K562 (cell line): ENCODE data around the gene LBHD1. TPM values are rescaled to one million over a fixed set of nuclear protein-coding genes. Genes with fewer than 3 reads are reported as not detected.
A peak's percentile ranks its signal among the peaks of the same experiment; 100 is the strongest.

Experiments
- GATAD2A ChIP-seq: fragments of 450-650 bp; IDR thresholded peaks from 2 replicates; pipeline ENCODE4 v1.6.1; 2017
- KDM4B ChIP-seq, 2 experiments: fragments of 450-650 bp in 1 of 2; sonication (generic) in 1 of 2; IDR thresholded peaks; 2 replicates each; pipeline ENCODE4 v1.6.1; 2016 to 2017; ENCODE audit warnings: borderline replicate concordance in 2 of 2, antibody characterized with exemption in 1 of 2, low read depth in 1 of 2, mild to moderate bottlenecking in 1 of 2
- NFYB ChIP-seq: IDR thresholded peaks from 2 replicates; pipeline ENCODE4 v1.6.1; 2011; ENCODE audit warnings: mild to moderate bottlenecking, moderate library complexity; ENCODE audit not compliant: insufficient read length; ENCODE audit errors: extremely low read depth
- POLR2G ChIP-seq: fragments of 200-400 bp; formaldehyde crosslinking; IDR thresholded peaks from 2 replicates; pipeline ENCODE4 v1.6.1; 2017; ENCODE audit warnings: low read depth, mild to moderate bottlenecking, antibody characterized with exemption, low read length, moderate library complexity
- RBFOX2 ChIP-seq: fragments of 200-400 bp; formaldehyde crosslinking; IDR thresholded peaks from 2 replicates; pipeline ENCODE4 v1.6.1; 2017; ENCODE audit warnings: low read depth, mild to moderate bottlenecking, low read length, moderate library complexity
- SMAD1 ChIP-seq: fragments of 150-350 bp; IDR thresholded peaks from 2 replicates; pipeline ENCODE4 v1.6.1; 2014; ENCODE audit warnings: low read length, low read depth; ENCODE audit not compliant: partially characterized antibody
- SMAD4 ChIP-seq: fragments of 250-450 bp; sonication (Bioruptor Pico); conservative IDR thresholded peaks from 2 replicates; pipeline ENCODE4 v1.8.0; 2021; ENCODE audit warnings: inconsistent platforms, mild to moderate bottlenecking, moderate library complexity
- SMARCE1 ChIP-seq: fragments of 450-650 bp; IDR thresholded peaks from 2 replicates; pipeline ENCODE4 v1.7.1; 2016; ENCODE audit warnings: mild to moderate bottlenecking
- ZNF780A ChIP-seq: fragments of 250-450 bp; sonication (Bioruptor Pico); IDR thresholded peaks from 2 replicates; pipeline ENCODE4 v1.5.0; 2021; ENCODE audit warnings: mild to moderate bottlenecking
- ZZZ3 ChIP-seq: fragments of 450-650 bp; IDR thresholded peaks from 2 replicates; pipeline ENCODE4 v1.6.1; 2016; ENCODE audit warnings: antibody characterized with exemption, mild to moderate bottlenecking, moderate library complexity
- polyA plus RNA-seq, 8 experiments: library from polyadenylated mRNA; depleted of rRNA in 4 of 8; stranded (reverse) in 5 of 8; unstranded in 3 of 8; fragments of >200 nt; fragmentation: Nextera tagmentation in 2 of 8; fragmentation: Illumina TruSeq in 1 of 8; extraction: Ambion mirVana in 2 of 8; extraction: Trizol in 1 of 8; gene quantifications; 2 replicates each; pipeline versions ENCODE4 v1.2.1 to v1.2.3, GENCODE V29; 2011 to 2014; ENCODE audit warnings: inconsistent platforms in 1 of 8, missing spikeins in 1 of 8
- total RNA-seq, 7 experiments: library from RNA; depleted of rRNA in 6 of 7; stranded (reverse); fragments of >200 nt in 6 of 7; fragmentation: Illumina TruSeq in 2 of 7; extraction: Trizol in 2 of 7; gene quantifications; 2 replicates each; pipeline versions ENCODE4 v1.2.1 to v1.2.3, GENCODE V29; 2011 to 2021; ENCODE audit warnings: low replicate concordance in 1 of 7
- TF ChIP-seq, protein P1 (sequence below): IDR thresholded peaks from 2 replicates; pipeline ENCODE4 v1.6.1; 2012; ENCODE audit warnings: low read depth, low read length, improper control_type of control experiment, borderline replicate concordance
- TF ChIP-seq, protein P2 (sequence below): sonication (generic); formaldehyde crosslinking; IDR thresholded peaks from 2 replicates; pipeline ENCODE4 v1.9.0; 2022; ENCODE audit warnings: mild to moderate bottlenecking, missing genetic modification reagents
- TF ChIP-seq, protein P3 (sequence below): fragments of 250-450 bp; sonication (Bioruptor Pico); IDR thresholded peaks from 2 replicates; pipeline ENCODE4 v1.8.0; 2022; ENCODE audit warnings: inconsistent platforms
- TF ChIP-seq, protein P4 (sequence below): fragments of 450-650 bp; IDR thresholded peaks from 2 replicates; pipeline ENCODE4 v1.7.0; 2016; ENCODE audit warnings: borderline replicate concordance
- TF ChIP-seq, protein P5 (sequence below): fragments of 450-650 bp; formaldehyde crosslinking; IDR thresholded peaks from 2 replicates; pipeline ENCODE4 v1.4.0; 2020; ENCODE audit warnings: mild to moderate bottlenecking, moderate library complexity

LBHD1 gene
- total and polyA plus RNA-seq, 9 of the 15 experiments (the other 6 are each of a cell fraction or from before 2014, with no cell fraction given), result 2.6 to 28.0 (median 12.5) TPM

DNA sequence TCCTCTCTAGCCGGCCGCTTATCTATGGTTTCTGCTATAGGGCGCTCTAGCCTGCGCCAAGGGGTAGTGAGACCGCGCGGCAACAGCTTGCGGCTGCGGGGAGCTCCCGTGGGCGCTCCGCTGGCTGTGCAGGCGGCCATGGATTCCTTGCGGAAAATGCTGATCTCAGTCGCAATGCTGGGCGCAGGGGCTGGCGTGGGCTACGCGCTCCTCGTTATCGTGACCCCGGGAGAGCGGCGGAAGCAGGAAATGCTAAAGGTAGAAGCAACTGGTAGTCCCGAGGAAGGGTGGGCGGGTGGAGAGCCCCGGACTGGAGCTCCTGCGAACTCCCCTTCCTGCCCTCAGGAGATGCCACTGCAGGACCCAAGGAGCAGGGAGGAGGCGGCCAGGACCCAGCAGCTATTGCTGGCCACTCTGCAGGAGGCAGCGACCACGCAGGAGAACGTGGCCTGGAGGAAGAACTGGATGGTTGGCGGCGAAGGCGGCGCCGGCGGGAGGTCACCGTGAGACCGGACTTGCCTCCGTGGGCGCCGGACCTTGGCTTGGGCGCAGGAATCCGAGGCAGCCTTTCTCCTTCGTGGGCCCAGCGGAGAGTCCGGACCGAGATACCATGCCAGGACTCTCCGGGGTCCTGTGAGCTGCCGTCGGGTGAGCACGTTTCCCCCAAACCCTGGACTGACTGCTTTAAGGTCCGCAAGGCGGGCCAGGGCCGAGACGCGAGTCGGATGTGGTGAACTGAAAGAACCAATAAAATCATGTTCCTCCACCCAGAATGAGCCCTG, at the start of gene LBHD1, which contains the start of gene UQCC3 (continued):
- TF ChIP-seq NFYB (no peak), GATAD2A (0 out of 2 replicates have a peak, but pooled peaks have one; percentile 21), POLR2G (peak; percentile 90), ZNF780A (no peak), SMAD4 (CRISPR knock-in tag) (peak; percentile 20; the same call in 1 of the 2 replicates), KDM4B (IDR thresholded peaks at IDR 0.05; ENCODE audit: borderline replicate concordance in 2 of 2, low read depth in 1 of 2) (peak in 1 of 2 experiments; percentile 63; a peak in 1 of 4 replicates), ZZZ3 (0 out of 2 replicates have a peak, but pooled peaks have one; percentile 54), SMARCE1 (0 out of 2 replicates have a peak, but pooled peaks have one; percentile 9), RBFOX2 (peak; percentile 93), SMAD1 (peak; percentile 54)
- TF ChIP-seq, protein P1, sequence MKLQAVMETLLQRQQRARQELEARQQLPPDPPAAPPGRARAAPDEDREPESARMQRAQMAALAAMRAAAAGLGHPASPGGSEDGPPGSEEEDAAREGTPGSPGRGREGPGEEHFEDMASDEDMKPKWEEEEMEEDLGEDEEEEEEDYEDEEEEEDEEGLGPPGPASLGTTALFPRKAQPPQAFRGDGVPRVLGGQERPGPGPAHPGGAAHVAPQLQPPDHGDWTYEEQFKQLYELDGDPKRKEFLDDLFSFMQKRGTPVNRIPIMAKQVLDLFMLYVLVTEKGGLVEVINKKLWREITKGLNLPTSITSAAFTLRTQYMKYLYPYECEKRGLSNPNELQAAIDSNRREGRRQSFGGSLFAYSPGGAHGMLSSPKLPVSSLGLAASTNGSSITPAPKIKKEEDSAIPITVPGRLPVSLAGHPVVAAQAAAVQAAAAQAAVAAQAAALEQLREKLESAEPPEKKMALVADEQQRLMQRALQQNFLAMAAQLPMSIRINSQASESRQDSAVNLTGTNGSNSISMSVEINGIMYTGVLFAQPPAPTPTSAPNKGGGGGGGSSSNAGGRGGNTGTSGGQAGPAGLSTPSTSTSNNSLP, result no peak
- TF ChIP-seq, protein P2, sequence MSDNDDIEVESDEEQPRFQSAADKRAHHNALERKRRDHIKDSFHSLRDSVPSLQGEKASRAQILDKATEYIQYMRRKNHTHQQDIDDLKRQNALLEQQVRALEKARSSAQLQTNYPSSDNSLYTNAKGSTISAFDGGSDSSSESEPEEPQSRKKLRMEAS (CRISPR knock-in tag), result peak; percentile 85; the same call in 1 of the 2 replicates
- TF ChIP-seq, protein P3, sequence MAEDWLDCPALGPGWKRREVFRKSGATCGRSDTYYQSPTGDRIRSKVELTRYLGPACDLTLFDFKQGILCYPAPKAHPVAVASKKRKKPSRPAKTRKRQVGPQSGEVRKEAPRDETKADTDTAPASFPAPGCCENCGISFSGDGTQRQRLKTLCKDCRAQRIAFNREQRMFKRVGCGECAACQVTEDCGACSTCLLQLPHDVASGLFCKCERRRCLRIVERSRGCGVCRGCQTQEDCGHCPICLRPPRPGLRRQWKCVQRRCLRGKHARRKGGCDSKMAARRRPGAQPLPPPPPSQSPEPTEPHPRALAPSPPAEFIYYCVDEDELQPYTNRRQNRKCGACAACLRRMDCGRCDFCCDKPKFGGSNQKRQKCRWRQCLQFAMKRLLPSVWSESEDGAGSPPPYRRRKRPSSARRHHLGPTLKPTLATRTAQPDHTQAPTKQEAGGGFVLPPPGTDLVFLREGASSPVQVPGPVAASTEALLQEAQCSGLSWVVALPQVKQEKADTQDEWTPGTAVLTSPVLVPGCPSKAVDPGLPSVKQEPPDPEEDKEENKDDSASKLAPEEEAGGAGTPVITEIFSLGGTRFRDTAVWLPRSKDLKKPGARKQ (CRISPR knock-in tag), result no peak
- TF ChIP-seq, protein P4, sequence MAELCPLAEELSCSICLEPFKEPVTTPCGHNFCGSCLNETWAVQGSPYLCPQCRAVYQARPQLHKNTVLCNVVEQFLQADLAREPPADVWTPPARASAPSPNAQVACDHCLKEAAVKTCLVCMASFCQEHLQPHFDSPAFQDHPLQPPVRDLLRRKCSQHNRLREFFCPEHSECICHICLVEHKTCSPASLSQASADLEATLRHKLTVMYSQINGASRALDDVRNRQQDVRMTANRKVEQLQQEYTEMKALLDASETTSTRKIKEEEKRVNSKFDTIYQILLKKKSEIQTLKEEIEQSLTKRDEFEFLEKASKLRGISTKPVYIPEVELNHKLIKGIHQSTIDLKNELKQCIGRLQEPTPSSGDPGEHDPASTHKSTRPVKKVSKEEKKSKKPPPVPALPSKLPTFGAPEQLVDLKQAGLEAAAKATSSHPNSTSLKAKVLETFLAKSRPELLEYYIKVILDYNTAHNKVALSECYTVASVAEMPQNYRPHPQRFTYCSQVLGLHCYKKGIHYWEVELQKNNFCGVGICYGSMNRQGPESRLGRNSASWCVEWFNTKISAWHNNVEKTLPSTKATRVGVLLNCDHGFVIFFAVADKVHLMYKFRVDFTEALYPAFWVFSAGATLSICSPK, result 0 out of 2 replicates have a peak, but pooled peaks have one; percentile 13
- TF ChIP-seq, protein P5, sequence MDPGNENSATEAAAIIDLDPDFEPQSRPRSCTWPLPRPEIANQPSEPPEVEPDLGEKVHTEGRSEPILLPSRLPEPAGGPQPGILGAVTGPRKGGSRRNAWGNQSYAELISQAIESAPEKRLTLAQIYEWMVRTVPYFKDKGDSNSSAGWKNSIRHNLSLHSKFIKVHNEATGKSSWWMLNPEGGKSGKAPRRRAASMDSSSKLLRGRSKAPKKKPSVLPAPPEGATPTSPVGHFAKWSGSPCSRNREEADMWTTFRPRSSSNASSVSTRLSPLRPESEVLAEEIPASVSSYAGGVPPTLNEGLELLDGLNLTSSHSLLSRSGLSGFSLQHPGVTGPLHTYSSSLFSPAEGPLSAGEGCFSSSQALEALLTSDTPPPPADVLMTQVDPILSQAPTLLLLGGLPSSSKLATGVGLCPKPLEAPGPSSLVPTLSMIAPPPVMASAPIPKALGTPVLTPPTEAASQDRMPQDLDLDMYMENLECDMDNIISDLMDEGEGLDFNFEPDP (CRISPR knock-in tag), result 0 out of 2 replicates have a peak, but pooled peaks have one; percentile 50
